ENCODE measurements around the gene DGCR8.
"Not testable (repeated sequence)": the region's sequence is repeated elsewhere in the genome, so short reads cannot be mapped to it uniquely, and the experiment has no call there.

Gene DGCR8

GRCh38 chr22:20153945-20154344 is 73.9 kb downstream of the DGCR8 start:
- peak; percentile 49 for DNase-seq (ENCODE audit: low spot score)

- no peak for DNase-seq (ENCODE audit: low spot score)
Observed at GRCh38 chr22:20154602-20155187, 74.7 kb downstream of the DGCR8 start.

GRCh38 chr22:20155330-20156041 is 75.4 kb downstream of the DGCR8 start:
- DNase-seq (ENCODE audit: low spot score): peak; percentile 43

- DNase-seq (ENCODE audit: low spot score): no peak
Observed at GRCh38 chr22:20156042-20156389, 76.0 kb downstream of the DGCR8 start.

- peak; percentile 86 for DNase-seq (ENCODE audit: low spot score)
Observed at GRCh38 chr22:20156611-20157429, 76.8 kb downstream of the DGCR8 start.

GRCh38 chr22:20157430-20158183 is 77.6 kb downstream of the DGCR8 start:
- DNase-seq (ENCODE audit: low spot score): no peak

- DNase-seq (ENCODE audit: low spot score): no peak
Observed at GRCh38 chr22:20158391-20159036, 78.5 kb downstream of the DGCR8 start.

- no peak for DNase-seq (ENCODE audit: low spot score)
Observed at GRCh38 chr22:20159076-20159475, 79.0 kb downstream of the DGCR8 start.

GRCh38 chr22:20159531-20159930 is 79.5 kb downstream of the DGCR8 start:
- not testable (repeated sequence) for DNase-seq (ENCODE audit: low spot score)

GRCh38 chr22:20160041-20160440 is 80.0 kb downstream of the DGCR8 start:
- no peak for DNase-seq (ENCODE audit: low spot score)
